HepG2 (cell line): ENCODE data around the gene PTGIR. TPM values are rescaled to one million over a fixed set of nuclear protein-coding genes. Genes with fewer than 3 reads are reported as not detected.
A peak's percentile ranks its signal among the peaks of the same experiment; 100 is the strongest.

Experiments
- ATAC-seq: fragments of 200-7000 bp; cut with Tn5 transposase; 3 replicates; pipeline ENCODE4 v1.9.1; 2020; ENCODE audit warnings: mild to moderate bottlenecking, moderate library complexity
- BruUV-seq: library from RNA; stranded (reverse); fragments of 400-500 nt; replicated peaks from 2 replicates; lab custom pipeline; 2021; lab: Mats Ljungman, UMichigan
- CTCF ChIA-PET: fragments of 300-600 bp; formaldehyde crosslinking; extraction: SDS; loops from one replicate; lab custom pipeline; 2021; ENCODE audit warnings: low total read pairs, inconsistent platforms, low intra/inter-chr PET ratio; lab: Yijun Ruan, JAX
- POLR2A ChIA-PET: fragments of 350-600 bp; sonication (Branson Sonifier 250); formaldehyde crosslinking; loops from one replicate; lab custom pipeline; 2020; ENCODE audit warnings: antibody characterized with exemption, inconsistent platforms; lab: Yijun Ruan, JAX
- DNase-seq: peaks from one replicate; pipeline ENCODE4 v3.0.0-alpha.2; 2015; ENCODE audit warnings: low spot score
- FAIRE-seq: peaks from 3 replicates; lab custom pipeline; 2011; peaks lifted over from hg19 to GRCh38; lab: Jason Lieb, UNC
- H2AFZ ChIP-seq: one replicate; pipeline ENCODE4 v1.6.1; 2011; ENCODE audit warnings: low read length, inconsistent platforms
- H3K27ac ChIP-seq: fragments of 300-600 bp; 3 replicates; pipeline ENCODE4 v1.8.0; 2011; ENCODE audit warnings: mixed run types, mild to moderate bottlenecking, mixed read lengths, low read length, inconsistent platforms; ENCODE audit not compliant: insufficient read depth; ENCODE audit errors: extremely low read length
- H3K27me3 ChIP-seq, 2 experiments: fragments of 200-600 bp in 1 of 2; 2 replicates in 1 of 2; 3 replicates in 1 of 2; pipeline versions ENCODE4 v1.6.0 to v1.8.0; 2011; ENCODE audit warnings: low read length in 2 of 2, mild to moderate bottlenecking in 2 of 2, moderate library complexity in 2 of 2, inconsistent platforms in 1 of 2; ENCODE audit not compliant: insufficient read depth in 2 of 2, control insufficient read depth in 1 of 2
- H3K36me3 ChIP-seq, 2 experiments: fragments of 200-600 bp in 1 of 2; replicated peaks in 1 of 2; 2 replicates in 1 of 2; 3 replicates in 1 of 2; pipeline versions ENCODE4 v1.5.1 to v1.8.0; 2011; ENCODE audit warnings: low read length in 2 of 2, inconsistent platforms in 1 of 2; ENCODE audit not compliant: insufficient read depth in 2 of 2, control insufficient read depth in 1 of 2
- H3K4me1 ChIP-seq: 2 replicates; pipeline ENCODE4 v1.5.1; 2012; ENCODE audit warnings: low read length, inconsistent platforms; ENCODE audit not compliant: insufficient read depth
- H3K4me2 ChIP-seq: 2 replicates; pipeline ENCODE4 v1.6.0; 2011; ENCODE audit warnings: low read depth, low read length, inconsistent platforms
- H3K4me3 ChIP-seq, 3 experiments: fragments of 200-600 bp in 1 of 3; sonication (generic), shearing (Covaris generic) in 1 of 3; replicated peaks in 1 of 3; 2 replicates each; pipeline ENCODE4 v1.5.1; 2011 to 2016; ENCODE audit warnings: low read length in 3 of 3, inconsistent platforms in 2 of 3, low read depth in 2 of 3, mild to moderate bottlenecking in 2 of 3, control low read depth in 1 of 3, mixed read lengths in 1 of 3; ENCODE audit not compliant: insufficient read depth in 1 of 3
- H3K79me2 ChIP-seq: one replicate; pipeline ENCODE4 v1.6.1; 2011; ENCODE audit warnings: low read length, inconsistent platforms; ENCODE audit not compliant: insufficient read depth
- H3K9ac ChIP-seq: 2 replicates; pipeline ENCODE4 v1.6.0; 2011; ENCODE audit warnings: mild to moderate bottlenecking, low read depth, low read length, inconsistent platforms; ENCODE audit not compliant: insufficient read depth
- H3K9me3 ChIP-seq: 2 replicates; pipeline ENCODE4 v1.5.1; 2012; ENCODE audit warnings: mild to moderate bottlenecking, low read length
- H4K20me1 ChIP-seq: 2 replicates; pipeline ENCODE4 v1.6.0; 2011; ENCODE audit warnings: inconsistent platforms, mild to moderate bottlenecking, low read length, moderate library complexity; ENCODE audit not compliant: insufficient read depth
- ASH2L ChIP-seq: fragments of 300-600, 200-600 bp; sonication (generic); IDR thresholded peaks from 2 replicates; pipeline ENCODE4 v1.7.0; 2017; ENCODE audit warnings: low read depth, mild to moderate bottlenecking, moderate library complexity, mixed read lengths, low read length; ENCODE audit not compliant: insufficient read length
- CBX1 ChIP-seq: IDR thresholded peaks from one replicate; pipeline ENCODE4 v1.6.1; 2016; ENCODE audit warnings: antibody characterized with exemption, low read depth
- CEBPG ChIP-seq: IDR thresholded peaks from 2 replicates; pipeline ENCODE4 v1.6.1; 2016
- DPF2 ChIP-seq: sonication (generic); formaldehyde crosslinking; IDR thresholded peaks from 2 replicates; pipeline ENCODE4 v1.4.0; 2020; ENCODE audit warnings: mild to moderate bottlenecking, low read depth, missing genetic modification reagents, borderline replicate concordance
- HMG20A ChIP-seq: IDR thresholded peaks from 2 replicates; pipeline ENCODE4 v1.6.1; 2016; ENCODE audit warnings: borderline replicate concordance
- SNRNP70 ChIP-seq: fragments of 200-400 bp; formaldehyde crosslinking; IDR thresholded peaks from 2 replicates; pipeline ENCODE4 v1.6.1; 2017; ENCODE audit warnings: mild to moderate bottlenecking, low read depth, low read length, moderate library complexity
- ZNF33B ChIP-seq: sonication (generic); formaldehyde crosslinking; IDR thresholded peaks from 2 replicates; pipeline ENCODE4 v1.5.1; 2020; ENCODE audit warnings: mild to moderate bottlenecking, missing genetic modification reagents
- ZNF441 ChIP-seq: sonication (generic); formaldehyde crosslinking; IDR thresholded peaks from 2 replicates; pipeline ENCODE4 v1.7.0; 2021; ENCODE audit warnings: missing genetic modification reagents, borderline replicate concordance
- ZNF451 ChIP-seq: sonication (generic); formaldehyde crosslinking; IDR thresholded peaks from 2 replicates; pipeline ENCODE4 v1.5.0; 2020; ENCODE audit warnings: mild to moderate bottlenecking, missing genetic modification reagents
- ZNF768 ChIP-seq: sonication (generic); formaldehyde crosslinking; IDR thresholded peaks from 2 replicates; pipeline ENCODE4 v1.4.0; 2020; ENCODE audit warnings: missing genetic modification reagents
- WGBS: methylation state at CpG from one replicate; pipeline ENCODE4 v1.1.6; 2017; ENCODE audit warnings: low lambda C conversion rate; 5-methylcytosine and 5-hydroxymethylcytosine counted together
- in situ Hi-C: cut with HindIII; loops from 2 replicates; pipeline ENCODE4 v1.10.0; 2017; ENCODE audit warnings: low pct_unique_long_range_greater_than_20kb; ENCODE audit not compliant: extremely low pct_ligation_motif_present
- intact Hi-C: fragments of 100-400 bp; cut with micrococcal nuclease; formaldehyde crosslinking; loops from one replicate; pipeline ENCODE4 v1.10.0; 2022; ENCODE audit not compliant: unreplicated experiment
- polyA plus RNA-seq, 8 experiments: library from polyadenylated mRNA; depleted of rRNA in 3 of 8; stranded (reverse) in 7 of 8; unstranded in 1 of 8; fragments of >200 nt; fragmentation: Illumina TruSeq in 4 of 8; extraction: Trizol in 4 of 8; gene quantifications; 2 replicates each; pipeline versions ENCODE4 v1.2.1 to v1.2.3, GENCODE V29; 2011 to 2016; ENCODE audit warnings: low read depth in 4 of 8, missing spikeins in 1 of 8, mixed read lengths in 1 of 8; ENCODE audit not compliant: insufficient read depth in 1 of 8
- total RNA-seq, 5 experiments: library from RNA; depleted of rRNA; stranded (reverse); fragments of >200 nt; fragmentation: Illumina TruSeq; extraction: Trizol; gene quantifications; 2 replicates each; pipeline ENCODE4 v1.2.3, GENCODE V29; 2016; ENCODE audit warnings: low read depth in 1 of 5

PTGIR gene
- total and polyA plus RNA-seq, 2 of the 13 experiments (the other 11 are each of a cell fraction or from before 2014, with no cell fraction given), result not detected

DNA sequence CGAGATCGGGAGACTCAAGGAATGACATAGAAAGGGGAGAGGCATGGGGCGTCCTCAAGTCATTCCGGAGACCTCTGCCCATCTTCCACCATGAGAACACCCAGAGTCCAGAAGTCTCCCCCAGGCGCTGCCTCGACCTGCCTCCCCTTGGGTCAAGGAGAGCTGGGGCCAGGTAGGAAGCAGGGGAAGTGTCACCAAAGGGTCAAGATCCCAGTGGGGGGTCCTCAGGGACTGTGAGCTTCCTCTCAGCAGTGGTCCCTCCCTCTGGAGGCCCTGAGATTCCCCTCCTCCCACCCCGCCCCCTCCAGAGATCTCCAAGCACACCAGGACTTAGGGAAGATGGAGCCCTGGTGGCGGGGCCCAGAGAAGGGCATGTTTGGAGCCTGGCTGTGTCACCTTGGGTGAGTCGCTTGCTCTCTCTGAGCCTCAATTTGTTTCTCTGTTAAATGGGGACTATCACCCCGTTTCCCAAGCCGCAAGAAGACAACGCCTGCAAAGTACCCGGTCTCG lies 35.2 kb upstream of the PTGIR start:
- 20% methylated on average over 9 of the region's 14 CpGs for WGBS
- Histone ChIP-seq H4K20me1 (peaks cover 5% of the 10 kb centered on the region; the same call in 1 of the 2 replicates), H3K9me3 (no peaks in the 10 kb centered on the region), H3K27ac (no peak overlapping the region), H3K9ac (no peak overlapping the region), H3K79me2 (no peaks in the 10 kb centered on the region), H3K36me3 (no peaks in the 10 kb centered on the region), H3K4me2 (peak overlapping the region; percentile 73), H2AFZ (no peak overlapping the region), H3K4me3 (no peak overlapping the region), H3K4me1 (peaks cover 41% of the 10 kb centered on the region), H3K27me3 (peaks cover 4 to 23% of the 10 kb centered on the region in 2 experiments; a peak in 3 of 5 replicates)
- POLR2A ChIA-PET, result no interaction called here
- TF ChIP-seq ZNF768 (CRISPR knock-in tag) (peak; percentile 81), CEBPG (CRISPR knock-in tag) (no peak)
- DNase-seq, result no peak
- no peak for FAIRE-seq
- ATAC-seq, result no peak
- no TSS peak for BruUV-seq
- intact Hi-C loops (no loop called here), in situ Hi-C loops (loop anchor here (10.0 kb wide), 1 partner anchor 45 kb away; no protein-coding TSS in a partner anchor)
- CTCF ChIA-PET, result no interaction called here

DNA sequence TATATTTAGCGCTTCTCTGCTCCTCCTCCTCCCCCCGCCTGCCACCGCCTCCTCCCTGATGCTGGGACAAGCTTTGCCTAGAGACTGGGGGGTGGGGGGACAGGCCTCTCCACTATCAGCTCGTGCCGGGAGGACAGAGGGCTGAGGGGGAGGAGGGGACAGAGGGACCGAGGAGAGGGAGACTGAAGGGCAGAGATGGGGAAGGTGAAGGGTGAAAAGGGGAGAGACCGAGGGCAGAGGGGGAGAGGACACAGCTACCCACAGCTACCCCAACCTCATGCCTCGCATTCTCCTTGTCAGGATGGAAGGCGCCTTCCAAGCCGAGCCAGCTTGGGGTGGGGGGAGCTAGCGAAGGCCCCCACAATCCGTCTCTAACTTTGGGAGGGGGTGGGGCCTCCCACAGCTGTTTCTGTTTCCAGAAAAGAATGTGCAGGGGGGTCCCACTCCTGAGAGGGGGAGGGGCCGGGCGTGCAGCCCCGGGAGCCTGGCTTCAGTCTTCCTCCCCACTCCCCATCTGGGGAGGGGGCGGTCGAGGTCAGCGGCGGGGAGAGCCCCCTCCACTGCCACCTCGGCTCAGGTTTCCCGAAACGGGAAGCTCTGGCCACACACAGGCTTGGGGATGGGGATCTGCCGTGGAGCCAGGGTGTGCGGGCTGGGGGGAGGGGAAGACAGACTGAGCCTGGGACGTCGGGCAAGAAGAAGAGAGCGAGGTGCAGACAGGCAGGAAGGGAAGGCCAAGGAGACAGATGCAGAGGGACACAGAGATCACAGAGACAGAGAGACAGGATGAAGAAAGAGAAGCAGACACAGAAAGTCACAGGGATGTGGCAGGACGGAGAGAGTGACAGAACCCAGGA lies 34.5 kb upstream of the PTGIR start:
- POLR2A ChIA-PET, result interaction anchor here (0.5 to 1.0 kb wide), 2 partner anchors 18 to 59 kb away, joined by 3 read pairs; no protein-coding TSS in a partner anchor
- Histone ChIP-seq H3K27ac (no peak overlapping the region), H3K4me2 (no peak overlapping the region), H3K4me3 (no peak overlapping the region; a peak in 1 of 6 replicates), H4K20me1 (peaks cover 5% of the 10 kb centered on the region; the same call in 1 of the 2 replicates), H2AFZ (no peak overlapping the region), H3K27me3 (peaks cover 4 to 23% of the 10 kb centered on the region in 2 experiments; a peak in 3 of 5 replicates), H3K9ac (no peak overlapping the region), H3K36me3 (no peaks in the 10 kb centered on the region), H3K79me2 (no peaks in the 10 kb centered on the region), H3K9me3 (no peaks in the 10 kb centered on the region)
- WGBS, result 13% methylated on average over 20 of the region's 28 CpGs
- intact Hi-C loops, result no loop called here
- CTCF ChIA-PET, result no interaction called here
- FAIRE-seq (no peak), DNase-seq (no peak)
- TF ChIP-seq SNRNP70 (no peak), DPF2 (CRISPR knock-in tag) (no peak), CBX1 (no peak), ZNF451 (CRISPR knock-in tag) (no peak), ASH2L (no peak), HMG20A (no peak), ZNF33B (CRISPR knock-in tag) (no peak), ZNF441 (CRISPR knock-in tag) (no peak)
- TF ChIP-seq, all 625 proteins: peak for 0
- no TSS peak for BruUV-seq
- H3K4me1 ChIP-seq, result peaks cover 38% of the 10 kb centered on the region
- ATAC-seq, result no peak
- in situ Hi-C loops, result loop anchor here (10.0 kb wide), 1 partner anchor 45 kb away; no protein-coding TSS in a partner anchor
